B cell (primary cell): Measurements from ENCODE around the gene EHD3. TPM values are rescaled to one million over a fixed set of nuclear protein-coding genes. Genes with fewer than 3 reads are reported as not detected.
A peak's percentile ranks its signal among the peaks of the same experiment; 100 is the strongest.

Experiments
- ATAC-seq: fragments of 200-7000 bp; cut with Tn5 transposase; one replicate; pipeline ENCODE4 v1.10.0; 2021; ENCODE audit warnings: low read depth, mild to moderate bottlenecking, moderate number of reproducible peaks, moderate library complexity
- CTCF ChIA-PET: fragments of 350-600 bp; sonication (Branson Sonifier 250); formaldehyde crosslinking; loops from one replicate; lab custom pipeline; 2021; ENCODE audit warnings: antibody characterized with exemption, inconsistent platforms; lab: Charles Lee
- POLR2A ChIA-PET: fragments of 350-600 bp; sonication (Branson Sonifier 250); formaldehyde crosslinking; loops from one replicate; lab custom pipeline; 2021; ENCODE audit warnings: antibody characterized with exemption; lab: Charles Lee
- DNase-seq: peaks from one replicate; pipeline ENCODE4 v3.0.0; 2013
- H2AFZ ChIP-seq: 2 replicates; pipeline ENCODE4 v1.6.1; 2012; ENCODE audit warnings: mild to moderate bottlenecking, low read depth, low read length; ENCODE audit not compliant: insufficient read depth, poor library complexity, severe bottlenecking
- H3K27ac ChIP-seq, 2 donors: 1 replicate in 1 of 2; 2 replicates in 1 of 2; pipeline ENCODE4 v1.5.1; 2012 to 2013; ENCODE audit warnings: low read length in 2 of 2, mild to moderate bottlenecking in 2 of 2, moderate library complexity in 1 of 2
- H3K27me3 ChIP-seq, 4 experiments: fragments of 200-600 bp in 1 of 4; sonication (generic) in 1 of 4; replicated peaks in 1 of 4; 1 replicate in 2 of 4; 2 replicates in 2 of 4; pipeline versions ENCODE4 v1.6.1 to v1.7.0; 2013 to 2016; ENCODE audit warnings: low read length in 3 of 4, mild to moderate bottlenecking in 2 of 4, mixed read lengths in 1 of 4, moderate library complexity in 1 of 4; ENCODE audit not compliant: insufficient read depth in 4 of 4, control insufficient read depth in 3 of 4; ENCODE audit errors: control extremely low read depth in 1 of 4
- H3K36me3 ChIP-seq, 2 experiments: replicated peaks in 1 of 2; 1 replicate in 1 of 2; 2 replicates in 1 of 2; pipeline versions ENCODE4 v1.6.1 to v1.7.1; 2013; ENCODE audit warnings: low read length in 1 of 2; ENCODE audit not compliant: insufficient read depth in 2 of 2, control insufficient read depth in 1 of 2; ENCODE audit errors: control extremely low read depth in 1 of 2, extremely low read depth in 1 of 2
- H3K4me1 ChIP-seq, 2 donors: fragments of 200-600 bp in 1 of 2; sonication (generic) in 1 of 2; 1 replicate in 1 of 2; 2 replicates in 1 of 2; pipeline versions ENCODE4 v1.5.1 to v1.6.1; 2013 to 2017; ENCODE audit warnings: low read length in 2 of 2; ENCODE audit not compliant: control insufficient read depth in 2 of 2, insufficient read depth in 2 of 2
- H3K4me2 ChIP-seq: replicated peaks from 2 replicates; pipeline ENCODE3; 2012; ENCODE audit warnings: mild to moderate bottlenecking, low read depth, low read length; ENCODE audit not compliant: poor library complexity, severe bottlenecking
- H3K4me3 ChIP-seq, 5 experiments: fragments of 200-600 bp in 1 of 5; sonication (generic) in 1 of 5; 1 replicate in 3 of 5; 2 replicates in 2 of 5; pipeline versions ENCODE4 v1.5.1 to v1.7.0; 2011 to 2016; ENCODE audit warnings: low read length in 4 of 5, mild to moderate bottlenecking in 4 of 5, low read depth in 2 of 5, control low read depth in 1 of 5, moderate library complexity in 1 of 5; ENCODE audit not compliant: insufficient read depth in 1 of 5; ENCODE audit errors: control extremely low read depth in 1 of 5, extremely low read depth in 1 of 5
- H3K79me2 ChIP-seq: fragments of 200-600 bp; sonication (generic); one replicate; pipeline ENCODE4 v1.6.0; 2016; ENCODE audit warnings: low read length; ENCODE audit not compliant: control insufficient read depth, insufficient read depth
- H3K9ac ChIP-seq: fragments of 200-600 bp; sonication (generic); 2 replicates; pipeline ENCODE4 v1.6.1; 2017; ENCODE audit warnings: mild to moderate bottlenecking, low read length, moderate library complexity
- H3K9me3 ChIP-seq, 3 donors: one replicate each; pipeline versions ENCODE4 v1.6.1 to v1.7.1; 2013; ENCODE audit warnings: low read length in 2 of 3; ENCODE audit not compliant: control insufficient read depth in 2 of 3, insufficient read depth in 1 of 3; ENCODE audit errors: control extremely low read depth in 1 of 3
- H4K20me1 ChIP-seq: 2 replicates; pipeline ENCODE4 v1.6.0; 2012; ENCODE audit warnings: mild to moderate bottlenecking, low read length; ENCODE audit not compliant: insufficient read depth, control insufficient read depth, poor library complexity, severe bottlenecking
- H3K27ac Mint-ChIP-seq: one replicate; pipeline ENCODE4 v1.8.0; 2021; ENCODE audit warnings: mixed read lengths
- H3K27me3 Mint-ChIP-seq: one replicate; pipeline ENCODE4 v1.8.0; 2021; ENCODE audit warnings: mixed read lengths
- H3K4me1 Mint-ChIP-seq: one replicate; pipeline ENCODE4 v1.8.0; 2021; ENCODE audit warnings: mixed read lengths
- H3K4me3 Mint-ChIP-seq: one replicate; pipeline ENCODE4 v1.8.0; 2021; ENCODE audit warnings: mixed read lengths
- H3K9me3 Mint-ChIP-seq: one replicate; pipeline ENCODE4 v1.8.0; 2022; ENCODE audit warnings: mixed read lengths; ENCODE audit not compliant: insufficient read depth
- CTCF ChIP-seq: fragments of 200-600 bp; IDR thresholded peaks from one replicate; pipeline ENCODE4 v1.8.0; 2022; ENCODE audit warnings: antibody characterized with exemption, mild to moderate bottlenecking
- EZH2 ChIP-seq: IDR thresholded peaks from 2 replicates; pipeline ENCODE4 v1.6.1; 2012; ENCODE audit warnings: borderline replicate concordance, low read depth, mild to moderate bottlenecking, moderate library complexity, low read length; ENCODE audit not compliant: insufficient read depth, poor library complexity, severe bottlenecking
- WGBS: methylation state at CpG from one replicate; pipeline ENCODE4 v1.1.5; 2013; ENCODE audit warnings: missing lambda C conversion rate; ENCODE audit not compliant: insufficient coverage; 5-methylcytosine and 5-hydroxymethylcytosine counted together
- intact Hi-C: fragments of 100-400 bp; cut with micrococcal nuclease; formaldehyde crosslinking; loops from one replicate; pipeline ENCODE4 v1.10.0; 2022
- polyA plus RNA-seq: library from polyadenylated mRNA; depleted of rRNA; stranded (reverse); fragments of >200 nt; gene quantifications from 2 replicates; pipeline ENCODE4 v1.2.3, GENCODE V29; 2012
- total RNA-seq, 2 donors: library from RNA; stranded (reverse); fragments of 120-200 nt in 1 of 2; gene quantifications; 1 replicate in 1 of 2; 2 replicates in 1 of 2; pipeline versions ENCODE4 v1.2.3 to v1.2.4, GENCODE V29; 2013 to 2022

EHD3 gene
- total and polyA plus RNA-seq, 2 donors (not counting 1 experiment from before 2014, with no cell fraction given): 19.0 to 60.5 TPM

- intact Hi-C loops: loop anchor here (1.0 kb wide), 1 partner anchor 60 kb away; no protein-coding TSS in a partner anchor
- ChIA-PET CTCF (interaction anchor here (0.5 to 5.9 kb wide), 14 partner anchors 9 to 784 kb away, joined by 3 to 33 read pairs (median 5); partner anchors contain the start of genes CAPN14, EHD3 and GALNT14), POLR2A (interaction anchor here (0.5 to 1.4 kb wide), 4 partner anchors 15 to 39 kb away, joined by 3 to 5 read pairs (median 4); partner anchors contain the start of gene EHD3)
- Histone ChIP-seq H4K20me1 (no peaks in the 10 kb centered on the region), H3K9ac (peak overlapping the region; percentile 4), H3K4me3 (peak overlapping the region in 1 of 5 experiments; percentile 44), H3K79me2 (no peaks in the 10 kb centered on the region), H3K9me3 (no peaks in the 10 kb centered on the region), H3K4me2 (peak overlapping the region; percentile 58), H3K27me3 (no peaks in the 10 kb centered on the region), H3K27ac (peak overlapping the region; percentile 0 to 51), H3K36me3 (peaks cover 0 to 21% of the 10 kb centered on the region in 2 experiments), H2AFZ (no peak overlapping the region), H3K4me1 (peaks cover 55 to 63% of the 10 kb centered on the region in 2 donors)
- Mint-ChIP-seq H3K27me3 (no peaks in the 10 kb centered on the region), H3K9me3 (no peaks in the 10 kb centered on the region), H3K27ac (peak overlapping the region; percentile 91), H3K4me1 (peaks cover 60% of the 10 kb centered on the region), H3K4me3 (peak overlapping the region; percentile 84)
- DNase-seq: peak; percentile 42
- ATAC-seq: peak; percentile 32
- no peak for TF ChIP-seq EZH2
- TF ChIP-seq CTCF: no peak
- 38% methylated on average over 2 of the region's 5 CpGs for WGBS
Observed at GRCh38 chr2:31258351-31258750, 24.4 kb downstream of the EHD3 start.

- Mint-ChIP-seq H3K4me3 (peak overlapping the region; percentile 84), H3K4me1 (peaks cover 52% of the 10 kb centered on the region), H3K9me3 (no peaks in the 10 kb centered on the region), H3K27ac (peak overlapping the region; percentile 53), H3K27me3 (no peaks in the 10 kb centered on the region)
- Histone ChIP-seq H3K36me3 (peaks cover 0 to 24% of the 10 kb centered on the region in 2 experiments), H3K27ac (peak overlapping the region in 1 of 2 donors; percentile 0), H2AFZ (no peak overlapping the region), H3K27me3 (no peaks in the 10 kb centered on the region), H3K4me2 (peak overlapping the region; percentile 58), H3K79me2 (no peaks in the 10 kb centered on the region), H4K20me1 (no peaks in the 10 kb centered on the region), H3K4me3 (no peak overlapping the region), H3K9me3 (no peaks in the 10 kb centered on the region), H3K4me1 (peaks cover 48 to 56% of the 10 kb centered on the region in 2 donors), H3K9ac (no peak overlapping the region)
- ATAC-seq: no peak
- 100% methylated on average over 1 of the region's 3 CpGs for WGBS
- CTCF ChIA-PET: interaction anchor here (1.4 to 5.9 kb wide), 9 partner anchors 25 to 548 kb away, joined by 3 to 33 read pairs (median 8); partner anchors contain the start of genes CAPN14, EHD3 and GALNT14
- TF ChIP-seq CTCF (no peak), EZH2 (no peak)
- no peak for DNase-seq
- POLR2A ChIA-PET: interaction anchor here (0.7 kb wide), 1 partner anchor 9 kb away, joined by 3 read pairs; no protein-coding TSS in a partner anchor
- intact Hi-C loops: no loop called here
Observed at GRCh38 chr2:31259075-31259474, 25.1 kb downstream of the EHD3 start.
